B cell (primary cell): ENCODE measurements around the gene B9D1.

Experiments
- CTCF ChIP-seq: fragments of 200-600 bp; IDR thresholded peaks from one replicate; pipeline ENCODE4 v1.8.0; 2022; ENCODE audit warnings: antibody characterized with exemption, mild to moderate bottlenecking
- EZH2 ChIP-seq: IDR thresholded peaks from 2 replicates; pipeline ENCODE4 v1.6.1; 2012; ENCODE audit warnings: borderline replicate concordance, low read depth, mild to moderate bottlenecking, moderate library complexity, low read length; ENCODE audit not compliant: insufficient read depth, poor library complexity, severe bottlenecking

GRCh38 chr17:19346351-19347255 is 15.9 kb downstream of the B9D1 start:
- TF ChIP-seq CTCF, result no peak
- no peak for TF ChIP-seq EZH2
